PFSK-1 (cell line): ENCODE data around the gene TTLL7.

Experiments used
- FOXP2 ChIP-seq: optimal IDR thresholded peaks from 2 replicates; pipeline ENCODE3; 2011; ENCODE audit warnings: borderline replicate concordance, control low read depth, inconsistent platforms; ENCODE audit not compliant: insufficient read depth; ENCODE audit errors: extremely low read length, extremely low read depth
- POLR2AphosphoS5 ChIP-seq: IDR thresholded peaks from 2 replicates; pipeline ENCODE4 v1.6.1; 2012; ENCODE audit warnings: low read depth, mild to moderate bottlenecking, control low read depth, low read length, moderate library complexity
- REST ChIP-seq, 2 experiments: IDR thresholded peaks; 2 replicates each; pipeline versions ENCODE4 v1.6.1 to v1.8.0; 2011 to 2012; ENCODE audit warnings: low read depth in 2 of 2, low read length in 2 of 2, control low read depth in 1 of 2, inconsistent platforms in 1 of 2, mild to moderate bottlenecking in 1 of 2, moderate library complexity in 1 of 2; ENCODE audit not compliant: insufficient read depth in 1 of 2
- SIN3A ChIP-seq: IDR thresholded peaks from 2 replicates; pipeline ENCODE4 v1.6.1; 2012; ENCODE audit warnings: mild to moderate bottlenecking, low read length, moderate library complexity, borderline replicate concordance; ENCODE audit not compliant: insufficient read depth
- TAF1 ChIP-seq: IDR thresholded peaks from 2 replicates; pipeline ENCODE4 v1.6.1; 2012; ENCODE audit warnings: low read length, control low read depth, borderline replicate concordance; ENCODE audit not compliant: insufficient read depth

The TTLL7 gene

GRCh38 chr1:83958704-83959103 lies 40.2 kb downstream of the TTLL7 start:
- TF ChIP-seq FOXP2 (no peak), TAF1 (no peak), SIN3A (no peak), POLR2AphosphoS5 (no peak), REST (IDR thresholded peaks at IDR 0.05; ENCODE audit: insufficient read depth in 1 of 2, low read depth in 2 of 2, low read length in 2 of 2) (no peak)

GRCh38 chr1:83954166-83954823 lies 44.6 kb downstream of the TTLL7 start:
- TF ChIP-seq REST (IDR thresholded peaks at IDR 0.05; ENCODE audit: insufficient read depth in 1 of 2, low read depth in 2 of 2, low read length in 2 of 2) (no peak), SIN3A (no peak), FOXP2 (no peak), POLR2AphosphoS5 (no peak)

GRCh38 chr1:83950106-83950661 lies 48.7 kb downstream of the TTLL7 start:
- TF ChIP-seq POLR2AphosphoS5, result no peak
- TF ChIP-seq REST (IDR thresholded peaks at IDR 0.05; ENCODE audit: insufficient read depth in 1 of 2, low read depth in 2 of 2, low read length in 2 of 2), result no peak

GRCh38 chr1:83942914-83943313 lies 56.0 kb downstream of the TTLL7 start:
- TF ChIP-seq REST (IDR thresholded peaks at IDR 0.05; ENCODE audit: insufficient read depth in 1 of 2, low read depth in 2 of 2, low read length in 2 of 2) (no peak), TAF1 (no peak), FOXP2 (no peak), POLR2AphosphoS5 (no peak), SIN3A (no peak)

- TF ChIP-seq TAF1, result no peak
- no peak for TF ChIP-seq FOXP2
- no peak for TF ChIP-seq SIN3A
- TF ChIP-seq REST (IDR thresholded peaks at IDR 0.05; ENCODE audit: insufficient read depth in 1 of 2, low read depth in 2 of 2, low read length in 2 of 2), result no peak
- no peak for TF ChIP-seq POLR2AphosphoS5
Measured at GRCh38 chr1:83934550-83934949, 64.4 kb downstream of the TTLL7 start.
